H9 (cell line): ENCODE measurements around the gene RSPH9. TPM values are rescaled to one million over a fixed set of nuclear protein-coding genes. Genes with fewer than 3 reads are reported as not detected.
A peak's percentile ranks its signal among the peaks of the same experiment; 100 is the strongest.

Experiments
- DNase-seq: peaks from one replicate; pipeline ENCODE4 v3.0.0-alpha.2; 2017
- H2AFZ ChIP-seq: one replicate; pipeline ENCODE4 v1.6.1; 2013; ENCODE audit warnings: mild to moderate bottlenecking, low read length, control low read depth, moderate library complexity
- H2AK5ac ChIP-seq: 2 replicates; pipeline ENCODE4 v1.6.1; 2013; ENCODE audit warnings: low read length, control low read depth, mixed read lengths; ENCODE audit not compliant: insufficient read length
- H2BK120ac ChIP-seq: one replicate; pipeline ENCODE4 v1.6.1; 2013; ENCODE audit warnings: low read depth, mild to moderate bottlenecking, low read length, control low read depth, inconsistent platforms; ENCODE audit not compliant: poor library complexity, severe bottlenecking
- H2BK12ac ChIP-seq: 2 replicates; pipeline ENCODE4 v1.6.1; 2013; ENCODE audit warnings: low read length, control low read depth, mixed read lengths, low read depth; ENCODE audit not compliant: insufficient read length
- H2BK15ac ChIP-seq: 2 replicates; pipeline ENCODE4 v1.6.1; 2013; ENCODE audit warnings: low read depth, low read length, control low read depth
- H2BK20ac ChIP-seq: one replicate; pipeline ENCODE4 v1.6.1; 2013; ENCODE audit warnings: low read depth, mild to moderate bottlenecking, low read length, control low read depth, inconsistent platforms; ENCODE audit not compliant: poor library complexity, severe bottlenecking
- H2BK5ac ChIP-seq: 2 replicates; pipeline ENCODE4 v1.6.1; 2013; ENCODE audit warnings: low read length, control low read depth, mixed read lengths; ENCODE audit not compliant: insufficient read length
- H3K14ac ChIP-seq: 2 replicates; pipeline ENCODE4 v1.6.1; 2013; ENCODE audit warnings: low read length, control low read depth; ENCODE audit not compliant: insufficient read depth
- H3K18ac ChIP-seq: 2 replicates; pipeline ENCODE4 v1.6.1; 2013; ENCODE audit warnings: low read depth, mild to moderate bottlenecking, mixed read lengths, low read length, control low read depth; ENCODE audit not compliant: insufficient read length
- H3K23ac ChIP-seq: 2 replicates; pipeline ENCODE4 v1.6.1; 2013; ENCODE audit warnings: low read length, control low read depth, mixed read lengths, low read depth; ENCODE audit not compliant: insufficient read length
- H3K23me2 ChIP-seq: 2 replicates; pipeline ENCODE4 v1.6.1; 2013; ENCODE audit warnings: low read depth, mild to moderate bottlenecking, mixed read lengths, low read length, control low read depth; ENCODE audit not compliant: insufficient read length, poor library complexity, severe bottlenecking
- H3K27ac ChIP-seq: 2 replicates; pipeline ENCODE4 v1.5.1; 2013; ENCODE audit warnings: low read length, control low read depth, mixed read lengths, low read depth; ENCODE audit not compliant: insufficient read length
- H3K27me3 ChIP-seq: 2 replicates; pipeline ENCODE4 v1.6.1; 2013; ENCODE audit warnings: low read length, control low read depth, inconsistent platforms; ENCODE audit not compliant: insufficient read depth
- H3K4ac ChIP-seq: 2 replicates; pipeline ENCODE4 v1.6.1; 2013; ENCODE audit warnings: low read depth, mild to moderate bottlenecking, control low read depth, inconsistent platforms, low read length, moderate library complexity
- H3K4me1 ChIP-seq: 2 replicates; pipeline ENCODE4 v1.6.1; 2013; ENCODE audit warnings: low read length, control low read depth, inconsistent platforms; ENCODE audit not compliant: insufficient read depth
- H3K4me2 ChIP-seq: 2 replicates; pipeline ENCODE4 v1.6.1; 2013; ENCODE audit warnings: low read length, control low read depth, mixed read lengths; ENCODE audit not compliant: insufficient read length, insufficient read depth
- H3K56ac ChIP-seq: 2 replicates; pipeline ENCODE4 v1.6.1; 2013; ENCODE audit warnings: low read depth, mild to moderate bottlenecking, mixed read lengths, low read length, control low read depth; ENCODE audit not compliant: insufficient read length
- H3K79me1 ChIP-seq: 2 replicates; pipeline ENCODE4 v1.6.1; 2013; ENCODE audit warnings: low read depth, mild to moderate bottlenecking, moderate library complexity, low read length, control low read depth, inconsistent platforms; ENCODE audit not compliant: insufficient read depth, poor library complexity, severe bottlenecking
- H3K79me2 ChIP-seq: 2 replicates; pipeline ENCODE4 v1.6.1; 2013; ENCODE audit warnings: low read length, control low read depth, inconsistent platforms; ENCODE audit not compliant: insufficient read depth
- H3K9ac ChIP-seq: 2 replicates; pipeline ENCODE4 v1.6.1; 2013; ENCODE audit warnings: low read length, control low read depth, mixed read lengths; ENCODE audit not compliant: insufficient read length; ENCODE audit errors: extremely low read depth
- H3K9me3 ChIP-seq: one replicate; pipeline ENCODE4 v1.6.1; 2013; ENCODE audit warnings: low read depth, low read length, inconsistent platforms; ENCODE audit not compliant: control insufficient read depth
- H3T11ph ChIP-seq: one replicate; pipeline ENCODE4 v1.6.1; 2013; ENCODE audit warnings: mild to moderate bottlenecking, low read length, control low read depth, inconsistent platforms
- H4K20me1 ChIP-seq: one replicate; pipeline ENCODE4 v1.6.1; 2013; ENCODE audit not compliant: control insufficient read depth, insufficient read length, insufficient read depth
- H4K5ac ChIP-seq: 2 replicates; pipeline ENCODE4 v1.6.1; 2013; ENCODE audit warnings: low read depth, mild to moderate bottlenecking, mixed read lengths, low read length, control low read depth; ENCODE audit not compliant: insufficient read length
- H4K8ac ChIP-seq: replicated peaks from 2 replicates; pipeline ENCODE4 v1.6.1; 2013; ENCODE audit warnings: low read length, control low read depth, mixed read lengths, low read depth; ENCODE audit not compliant: insufficient read length
- H4K91ac ChIP-seq: 2 replicates; pipeline ENCODE4 v1.6.1; 2013; ENCODE audit warnings: low read depth, mild to moderate bottlenecking, moderate library complexity, mixed read lengths, low read length, control low read depth; ENCODE audit not compliant: insufficient read length
- H3K27ac Mint-ChIP-seq, 3 experiments: 2 replicates in 2 of 3; 3 replicates in 1 of 3; pipeline ENCODE4 v1.8.0; 2020 to 2021; ENCODE audit warnings: mixed read lengths in 3 of 3, mild to moderate bottlenecking in 1 of 3, moderate library complexity in 1 of 3
- H3K27me3 Mint-ChIP-seq: 2 replicates; pipeline ENCODE4 v1.8.0; 2021; ENCODE audit warnings: low read depth, mild to moderate bottlenecking, moderate library complexity, mixed read lengths
- H3K36me3 Mint-ChIP-seq, 3 experiments: 2 replicates in 2 of 3; 3 replicates in 1 of 3; pipeline ENCODE4 v1.8.0; 2020 to 2021; ENCODE audit warnings: low read depth in 3 of 3, mixed read lengths in 3 of 3; ENCODE audit not compliant: insufficient read depth in 1 of 3
- H3K4me1 Mint-ChIP-seq, 2 experiments: 2 replicates each; pipeline ENCODE4 v1.8.0; 2020; ENCODE audit warnings: mixed read lengths in 2 of 2
- H3K4me3 Mint-ChIP-seq, 2 experiments: 2 replicates in 1 of 2; 3 replicates in 1 of 2; pipeline ENCODE4 v1.8.0; 2020 to 2021; ENCODE audit warnings: mild to moderate bottlenecking in 2 of 2, mixed read lengths in 2 of 2, moderate library complexity in 1 of 2
- H3K9me3 Mint-ChIP-seq, 2 experiments: 2 replicates in 1 of 2; 3 replicates in 1 of 2; pipeline ENCODE4 v1.8.0; 2020; ENCODE audit warnings: mild to moderate bottlenecking in 2 of 2, mixed read lengths in 2 of 2, moderate library complexity in 1 of 2
- CTCF ChIP-seq: fragments of 200-600 bp; sonication (generic); conservative IDR thresholded peaks from 3 replicates; pipeline ENCODE4 v1.8.0; 2021; ENCODE audit warnings: antibody characterized with exemption, mild to moderate bottlenecking
- WGBS: extraction: QIAGEN DNeasy Blood & Tissue Kit; methylation state at CpG from one replicate; pipeline ENCODE4 v1.1.7; 2013; ENCODE audit warnings: missing lambda C conversion rate, low lambda C conversion rate, mixed read lengths; ENCODE audit not compliant: insufficient read length; ENCODE audit errors: extremely low coverage; 5-methylcytosine and 5-hydroxymethylcytosine counted together
- total RNA-seq: library from RNA; stranded (reverse); gene quantifications from 2 replicates; pipeline ENCODE4 v1.2.1, GENCODE V29; 2021

RSPH9 gene
- total RNA-seq, 1 experiment from 2014 or later, result 0.39 TPM

GRCh38 chr6:43667245-43668150 is 22.7 kb downstream of the RSPH9 start:
- Histone ChIP-seq H3K56ac (no peak overlapping the region), H3K79me1 (no peaks in the 10 kb centered on the region), H3K27ac (no peak overlapping the region), H3K18ac (no peak overlapping the region), H4K5ac (no peak overlapping the region), H3K79me2 (no peaks in the 10 kb centered on the region), H3K9me3 (no peaks in the 10 kb centered on the region), H3K14ac (no peak overlapping the region), H4K20me1 (no peaks in the 10 kb centered on the region), H4K91ac (no peak overlapping the region), H3T11ph (no peak overlapping the region), H2AK5ac (no peak overlapping the region), H3K27me3 (no peaks in the 10 kb centered on the region), H3K4me1 (peaks cover 4% of the 10 kb centered on the region), H2BK15ac (no peak overlapping the region), H4K8ac (no peak overlapping the region), H3K9ac (no peak overlapping the region), H2BK120ac (no peak overlapping the region), H3K23me2 (no peaks in the 10 kb centered on the region), H2AFZ (no peak overlapping the region), H3K4ac (no peak overlapping the region), H2BK12ac (no peak overlapping the region), H3K23ac (no peak overlapping the region), H3K4me2 (peak overlapping the region; percentile 5), H2BK20ac (no peak overlapping the region), H2BK5ac (no peak overlapping the region)
- H3K27ac Mint-ChIP-seq, result peak overlapping the region in 2 of 3 experiments; percentile 19 to 85; a peak in 2 of 7 replicates
- H3K36me3 Mint-ChIP-seq, result peaks cover 6 to 24% (median 21%) of the 10 kb centered on the region in 3 experiments
- H3K4me3 Mint-ChIP-seq, result peak overlapping the region; percentile 41 to 63
- no peaks in the 10 kb centered on the region; a peak in 2 of 5 replicates for H3K9me3 Mint-ChIP-seq
- no CpG with 5 or more reads among the region's 16 CpGs for WGBS
- peak; percentile 92 for DNase-seq
- TF ChIP-seq CTCF, result peak; percentile 97
- peaks cover 32 to 39% of the 10 kb centered on the region in 2 experiments for H3K4me1 Mint-ChIP-seq
- peaks cover 18% of the 10 kb centered on the region for H3K27me3 Mint-ChIP-seq
